GM19240 (cell line): Measurements from ENCODE around the gene TMEM163.
"Not testable (repeated sequence)": the region's sequence is repeated elsewhere in the genome, so short reads cannot be mapped to it uniquely, and the experiment has no call there.

Experiments used
- DNase-seq: peaks from one replicate; pipeline ENCODE4 v3.0.0; 2011; ENCODE audit warnings: low spot score; ENCODE audit not compliant: insufficient read length

TMEM163 gene

GRCh38 chr2:134621939-134622705 lies 96.7 kb downstream of the TMEM163 start:
- no peak for DNase-seq

DNA sequence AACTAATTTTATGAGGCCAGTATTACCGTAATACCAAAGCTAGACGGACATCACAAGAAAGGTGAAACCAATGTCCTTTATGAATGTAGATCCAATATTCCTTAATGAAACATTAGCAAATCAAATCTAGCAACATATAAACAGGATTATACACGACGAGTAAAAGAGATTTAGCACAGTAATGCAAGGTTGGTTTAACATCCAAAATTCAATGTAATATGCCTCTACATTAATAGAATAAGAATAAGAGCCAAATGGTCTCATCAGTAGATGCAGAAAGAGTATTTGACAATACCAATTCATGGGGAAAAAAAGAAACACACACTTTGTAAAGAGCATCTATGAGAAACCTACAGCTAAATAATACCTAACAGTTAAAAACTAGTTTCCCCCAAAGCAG lies 99.5 kb downstream of the TMEM163 start:
- DNase-seq: no peak

- not testable (repeated sequence) for DNase-seq
These were observed 103.3 kb downstream of the TMEM163 start for GRCh38 chr2:134615480-134615879.

DNA sequence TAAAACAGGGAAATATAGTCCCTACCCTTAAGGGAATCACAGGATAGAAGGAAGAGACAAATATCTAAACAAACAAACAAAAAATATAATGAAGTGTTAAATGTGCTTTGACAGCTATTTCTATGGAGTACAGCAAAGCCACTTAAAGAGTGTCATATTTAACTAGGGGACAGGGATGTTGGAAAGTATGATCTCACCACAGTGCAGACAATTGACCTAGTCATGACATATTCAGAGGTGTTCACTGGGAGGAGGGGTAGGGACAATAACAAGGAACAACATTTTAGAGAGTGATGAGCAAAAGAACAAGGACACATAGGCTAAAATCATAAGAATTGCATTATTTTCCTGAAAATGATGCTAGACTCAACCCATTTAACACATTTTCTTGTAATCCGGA lies 107.5 kb downstream of the TMEM163 start:
- DNase-seq: no peak

- DNase-seq: no peak
These were observed 107.9 kb downstream of the TMEM163 start for GRCh38 chr2:134610871-134611270.

DNA sequence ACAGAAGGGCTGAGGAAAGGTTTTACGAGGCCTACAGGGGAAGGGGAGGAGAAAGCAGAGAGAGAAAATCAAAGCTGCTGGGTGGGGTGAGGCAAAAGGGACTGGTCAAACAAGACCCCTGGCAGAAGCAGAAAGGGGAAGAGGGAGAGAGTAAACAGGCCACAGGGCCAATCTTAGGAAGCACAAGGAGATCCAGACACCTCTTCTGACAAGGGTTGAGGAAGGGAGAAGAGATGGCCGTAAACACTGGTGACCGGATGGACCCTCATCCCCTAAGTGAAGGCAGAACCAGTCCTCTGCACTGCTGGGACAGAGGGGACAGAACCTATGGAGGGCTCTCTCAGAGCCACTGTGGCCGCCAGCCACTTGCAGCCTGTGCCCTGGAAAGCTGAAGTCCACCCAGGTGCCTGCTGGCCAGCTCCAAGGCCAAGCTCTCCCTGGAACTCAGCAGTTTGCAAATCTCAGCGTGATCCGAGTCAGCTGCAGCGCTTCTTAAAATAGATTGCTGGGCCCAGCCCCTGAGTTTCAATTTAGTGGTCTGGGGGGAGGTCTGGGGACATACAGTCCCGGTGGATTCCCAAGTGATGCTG lies 108.8 kb downstream of the TMEM163 start:
- no peak for DNase-seq

- no peak for DNase-seq
These were observed 114.8 kb downstream of the TMEM163 start for GRCh38 chr2:134603966-134604365.

DNA sequence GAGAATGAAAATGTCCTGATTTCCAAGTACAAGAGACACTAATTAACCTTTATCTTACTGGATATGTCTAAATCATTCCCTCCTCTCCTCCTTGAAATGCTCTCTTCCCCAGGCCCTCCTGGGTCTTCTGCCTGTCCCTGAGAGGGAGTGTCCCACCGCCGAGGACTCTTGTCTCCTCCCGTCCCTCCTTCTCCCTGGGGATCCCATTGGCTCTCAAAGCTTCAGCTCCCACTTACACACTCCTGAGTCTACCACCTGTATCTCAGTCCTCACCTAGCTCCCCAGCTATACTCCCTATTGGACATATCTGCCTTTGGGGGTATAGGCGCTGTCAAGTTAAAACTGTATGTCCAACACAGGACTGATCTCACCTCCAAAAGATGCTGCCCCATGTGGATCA lies 116.1 kb downstream of the TMEM163 start:
- no peak for DNase-seq

DNA sequence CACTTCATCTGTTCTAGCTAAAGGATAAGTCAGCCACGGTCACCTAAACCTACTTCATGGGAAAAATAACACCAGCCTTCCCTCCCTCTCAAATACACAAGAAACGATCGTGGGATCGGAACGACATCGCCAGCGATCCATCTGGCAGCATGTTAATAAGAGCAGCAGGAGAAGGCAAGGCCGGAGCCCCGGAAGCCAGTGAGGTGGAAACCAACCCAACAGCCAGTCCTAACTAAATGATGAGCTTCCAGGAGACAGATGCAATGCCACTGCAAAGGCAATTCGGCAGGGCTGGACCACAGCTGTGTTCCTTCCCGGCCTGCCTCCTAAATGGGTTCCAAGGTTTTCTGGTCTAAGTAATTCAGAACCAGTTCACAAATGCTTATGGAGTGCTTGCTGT lies 117.5 kb downstream of the TMEM163 start:
- DNase-seq: no peak

GRCh38 chr2:134600208-134600607 lies 118.6 kb downstream of the TMEM163 start:
- no peak for DNase-seq

GRCh38 chr2:134599236-134599635 lies 119.6 kb downstream of the TMEM163 start:
- DNase-seq: no peak

- DNase-seq: no peak
These were observed 124.4 kb downstream of the TMEM163 start for GRCh38 chr2:134594399-134594798.

DNA sequence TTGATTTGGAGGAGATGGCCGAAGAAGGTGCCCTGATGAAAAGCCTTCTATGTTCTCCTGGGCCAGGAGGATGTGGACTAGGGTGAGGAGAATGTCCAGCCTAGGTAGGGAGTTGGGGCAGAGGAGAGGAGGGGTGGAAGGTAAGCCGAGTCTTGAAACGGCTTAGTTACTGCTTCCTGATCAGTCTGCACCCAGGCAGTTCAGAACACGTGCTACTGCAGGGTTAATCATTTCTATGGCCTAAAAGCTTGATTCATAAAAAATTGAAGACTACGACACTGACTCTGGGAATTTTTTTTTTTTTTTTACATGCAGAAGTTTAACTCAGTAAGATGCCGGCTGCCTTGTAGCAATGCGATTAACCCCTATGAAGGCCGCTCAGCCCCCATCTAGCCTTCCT lies 125.3 kb downstream of the TMEM163 start:
- no peak for DNase-seq

DNA sequence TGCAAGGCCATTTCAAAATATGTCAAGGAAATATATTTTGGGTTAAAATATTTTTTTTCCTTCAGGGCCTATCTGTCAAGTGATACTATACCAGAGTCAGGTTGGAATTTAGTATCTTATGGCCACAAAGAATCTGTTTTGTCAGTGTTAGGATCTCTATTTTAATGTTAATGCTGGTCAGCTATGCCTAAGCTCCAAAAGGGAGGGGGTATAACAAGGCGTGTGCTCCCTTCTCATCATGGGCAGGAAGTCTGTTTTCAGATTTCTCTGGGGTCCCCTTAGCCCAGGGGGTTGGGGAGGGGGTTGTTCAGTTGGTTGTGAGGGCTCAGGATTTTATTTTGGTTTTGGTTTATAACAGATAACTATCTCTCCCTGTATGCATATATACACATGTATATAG lies 126.4 kb downstream of the TMEM163 start:
- DNase-seq: no peak

- no peak for DNase-seq
These were observed 127.3 kb downstream of the TMEM163 start for GRCh38 chr2:134591526-134591925.

DNA sequence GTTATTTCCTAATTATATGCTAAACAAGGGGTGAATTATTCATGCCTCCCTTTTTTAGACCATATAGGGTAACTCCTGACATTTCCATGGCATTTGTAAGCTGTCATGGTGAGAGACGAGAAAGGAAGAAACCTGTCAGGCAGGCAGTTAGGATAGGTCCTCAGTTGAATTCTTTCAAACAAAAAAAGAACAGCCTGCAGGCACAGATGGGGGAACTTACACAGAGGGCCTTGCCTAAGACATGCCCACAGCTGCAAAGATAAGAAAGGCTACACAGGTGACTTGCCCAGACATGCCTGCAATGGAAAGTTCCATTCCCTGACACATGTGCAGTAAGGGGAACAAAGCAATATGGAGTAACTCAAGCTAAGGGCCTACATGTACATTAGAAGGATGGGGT lies 128.1 kb downstream of the TMEM163 start:
- no peak for DNase-seq

GRCh38 chr2:134589171-134590083 lies 129.4 kb downstream of the TMEM163 start:
- not testable (repeated sequence) for DNase-seq

DNA sequence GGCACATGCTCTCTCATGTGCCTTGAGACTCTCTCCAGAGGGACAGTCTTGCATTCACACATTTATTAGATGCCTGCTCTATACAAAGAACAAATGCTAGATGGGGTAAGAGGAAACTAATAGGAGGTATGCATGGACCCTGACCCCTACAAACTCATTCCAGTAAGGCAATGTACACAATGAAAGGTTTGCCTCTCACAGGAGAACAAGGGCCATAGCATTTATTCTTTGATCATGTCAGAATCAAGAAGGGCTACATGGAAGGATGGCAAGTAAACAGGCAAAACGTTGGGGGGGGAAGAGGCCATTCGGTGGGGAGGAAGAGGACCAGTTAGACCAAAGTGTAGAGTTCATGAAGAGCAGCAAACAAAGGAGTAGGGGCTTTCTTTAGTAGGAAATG lies 130.2 kb downstream of the TMEM163 start:
- DNase-seq: no peak

DNA sequence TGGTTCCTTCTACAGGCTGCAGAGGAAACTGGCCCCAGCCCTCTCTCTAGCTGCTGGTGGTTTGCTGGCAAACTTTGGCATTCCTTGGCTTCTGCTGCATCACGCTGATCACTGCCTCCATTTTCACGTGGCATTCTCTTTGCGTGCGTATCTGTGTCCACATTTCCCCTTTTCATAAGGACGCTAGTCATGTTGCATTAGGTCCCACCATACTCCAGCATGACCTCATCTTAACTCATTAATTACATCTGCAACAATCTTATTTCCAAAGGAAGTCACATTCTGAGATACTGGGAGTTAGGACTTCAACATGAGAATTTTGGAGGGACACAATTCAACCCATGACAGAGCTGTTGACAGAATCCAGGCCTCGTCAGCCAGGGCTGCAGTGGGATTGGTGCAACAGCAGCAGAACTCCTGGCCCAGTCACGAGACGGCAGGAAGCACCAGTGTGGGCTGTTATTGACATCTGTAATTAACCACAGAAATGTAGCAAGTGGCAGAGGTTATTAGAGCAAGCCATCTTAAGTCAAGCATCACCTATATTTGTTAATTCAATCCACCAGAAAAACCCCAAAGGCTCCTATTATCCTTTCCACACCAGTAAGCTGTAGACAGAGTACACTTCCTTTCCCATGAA lies 132.4 kb downstream of the TMEM163 start:
- no peak for DNase-seq

DNA sequence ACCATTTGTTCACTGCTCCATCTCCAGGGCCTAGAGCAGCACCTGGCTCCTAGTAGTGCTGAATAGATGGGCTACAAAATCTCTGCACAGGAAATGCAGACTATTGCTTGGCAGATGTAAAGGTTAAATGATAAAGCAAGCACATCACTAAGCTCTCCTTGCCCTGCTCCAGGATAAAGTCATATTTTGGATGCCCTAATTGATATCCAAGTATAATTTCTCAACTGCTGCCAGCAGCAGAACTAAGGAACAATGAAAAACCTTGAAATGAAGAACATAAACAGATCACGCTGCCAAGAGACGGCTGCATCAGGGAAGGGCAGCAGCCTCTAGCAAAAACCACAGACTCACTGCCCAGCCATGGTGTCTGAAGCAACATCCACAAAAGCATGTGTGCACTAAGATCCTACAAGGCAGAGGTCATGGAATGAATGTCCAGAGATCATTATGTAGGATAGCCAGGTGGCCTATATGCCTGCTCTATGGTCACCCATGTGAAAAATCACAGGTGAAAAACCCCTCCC lies 134.7 kb downstream of the TMEM163 start:
- DNase-seq: no peak

- no peak for DNase-seq
These were observed 135.3 kb downstream of the TMEM163 start for GRCh38 chr2:134583462-134583861.

DNA sequence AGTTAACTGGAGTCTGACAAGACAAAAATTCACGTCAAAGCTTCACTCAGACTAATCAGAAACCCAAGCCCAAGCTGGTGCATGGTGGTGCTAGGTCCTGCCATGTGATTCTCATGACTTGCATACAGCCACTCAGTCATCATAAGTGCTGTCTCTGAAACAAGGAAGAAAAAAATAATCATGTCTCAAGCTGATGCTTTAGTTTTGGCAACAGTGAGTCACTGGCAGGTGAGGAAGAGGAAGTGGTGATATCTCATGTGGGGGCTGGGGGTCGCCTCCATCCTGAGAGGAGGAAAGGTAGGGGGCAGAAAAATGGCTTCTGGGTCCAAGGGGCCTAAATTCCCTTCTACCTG lies 136.3 kb downstream of the TMEM163 start:
- no peak for DNase-seq
